DMS114 treated with DMSO at 0.1 percent for 48 hours (cell line): ENCODE results near the gene CABP5.
A peak's percentile ranks its signal among the peaks of the same experiment; 100 is the strongest.

Source experiments
- DNase-seq: peaks from one replicate; lab custom pipeline; 2025; ENCODE audit not compliant: unreplicated experiment; lab: John Stamatoyannopoulos, UW

The CABP5 gene

DNA sequence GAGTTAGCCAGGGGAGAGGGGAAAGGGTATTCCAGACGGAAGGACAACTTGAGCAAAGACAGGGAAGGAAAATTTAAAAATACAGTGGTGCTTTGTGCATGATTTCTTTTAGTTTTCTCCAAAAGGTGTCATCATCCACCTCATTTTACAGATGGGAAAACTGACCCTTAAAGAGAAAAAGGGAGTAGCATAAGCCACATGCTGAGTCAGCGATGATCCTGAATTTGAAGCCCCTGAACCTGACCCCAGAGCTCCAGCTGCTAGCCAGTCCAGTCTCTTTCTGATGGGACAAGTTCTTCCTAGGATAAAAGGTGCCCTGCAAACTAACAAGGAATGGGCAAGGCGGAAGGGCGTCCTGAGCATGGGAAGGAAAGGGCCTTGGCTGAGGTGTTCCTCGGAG lies 10.3 kb downstream of the CABP5 start:
- DNase-seq = no peak

DNA sequence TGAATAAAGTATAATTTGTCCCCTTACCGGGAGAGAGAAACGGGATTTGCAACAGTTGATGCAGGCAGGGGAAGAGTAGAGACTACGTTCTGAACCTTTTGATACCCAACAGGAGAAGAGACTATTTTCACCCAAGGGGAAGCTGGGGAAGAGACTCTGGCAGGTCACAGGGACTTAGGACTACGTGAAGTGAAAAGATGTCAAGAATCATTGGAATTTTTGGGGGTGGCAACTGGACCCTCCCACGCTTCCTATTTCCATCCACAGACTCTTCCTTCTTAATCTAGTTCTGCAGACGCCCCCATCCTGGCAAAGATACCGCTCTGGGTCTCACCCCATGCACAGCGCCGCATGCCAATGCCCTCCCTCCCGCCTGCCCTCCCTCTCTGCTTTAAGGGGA lies 13.8 kb downstream of the CABP5 start:
- DNase-seq = no peak

DNA sequence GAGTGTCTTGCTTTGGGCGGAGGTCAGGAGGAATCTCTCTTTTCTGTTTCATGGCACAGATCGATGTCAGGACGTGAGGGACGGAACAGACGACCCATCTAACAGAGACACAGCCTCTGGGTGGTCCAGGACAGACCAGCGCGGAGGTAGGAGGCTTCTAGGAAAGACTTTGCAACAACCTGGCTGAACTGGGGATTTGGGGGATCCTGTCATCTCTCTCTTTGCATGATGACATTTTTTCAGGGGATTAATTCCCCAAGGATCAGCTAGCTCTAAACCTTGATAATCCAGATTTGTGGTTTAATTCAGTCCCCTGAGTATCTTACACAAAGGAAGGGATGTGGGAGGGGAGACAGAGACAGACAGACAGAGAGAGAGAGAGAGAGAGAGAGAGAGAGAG lies 14.4 kb downstream of the CABP5 start:
- DNase-seq = no peak

DNA sequence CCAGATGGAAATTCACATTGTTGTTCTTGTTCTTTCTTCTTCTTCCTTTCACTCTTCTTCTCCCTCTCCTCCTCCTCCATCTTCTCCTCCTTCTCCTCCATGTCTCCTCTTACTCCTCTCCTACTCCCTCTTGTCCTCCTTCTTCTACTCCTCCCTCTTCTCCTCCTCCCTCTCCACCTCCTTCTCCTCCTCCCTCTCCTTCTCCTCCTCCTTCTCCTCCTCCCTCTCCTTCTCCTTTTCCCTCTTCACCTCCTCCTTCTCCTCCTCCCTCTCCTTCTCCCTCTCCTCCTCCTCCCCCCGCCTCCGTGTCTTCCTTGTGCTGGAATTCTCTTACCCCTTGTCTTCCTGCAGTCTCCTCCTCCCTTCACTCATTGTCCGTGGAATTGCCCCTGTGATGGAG lies 18.4 kb downstream of the CABP5 start:
- DNase-seq = no peak

DNA sequence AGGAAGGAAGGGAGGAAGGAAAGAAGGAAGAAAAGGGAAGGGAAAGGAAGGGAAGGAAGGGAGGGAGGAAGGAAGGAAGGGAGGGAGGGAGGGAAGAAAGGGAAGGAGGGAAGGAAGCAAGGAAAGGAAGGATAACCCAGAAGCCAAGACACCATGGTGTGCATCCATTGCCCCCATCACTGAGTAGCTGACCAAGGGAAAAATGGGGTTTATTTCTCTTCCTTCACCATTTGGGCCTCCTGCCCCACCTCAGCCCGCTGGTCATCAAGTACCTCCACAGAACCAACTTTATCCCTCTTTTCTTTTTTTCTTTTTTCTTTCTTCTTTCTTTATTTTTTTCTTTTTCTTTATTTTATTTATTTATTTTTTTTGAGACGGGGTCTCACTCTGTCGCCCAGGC lies 20.4 kb downstream of the CABP5 start:
- no peak for DNase-seq

DNA sequence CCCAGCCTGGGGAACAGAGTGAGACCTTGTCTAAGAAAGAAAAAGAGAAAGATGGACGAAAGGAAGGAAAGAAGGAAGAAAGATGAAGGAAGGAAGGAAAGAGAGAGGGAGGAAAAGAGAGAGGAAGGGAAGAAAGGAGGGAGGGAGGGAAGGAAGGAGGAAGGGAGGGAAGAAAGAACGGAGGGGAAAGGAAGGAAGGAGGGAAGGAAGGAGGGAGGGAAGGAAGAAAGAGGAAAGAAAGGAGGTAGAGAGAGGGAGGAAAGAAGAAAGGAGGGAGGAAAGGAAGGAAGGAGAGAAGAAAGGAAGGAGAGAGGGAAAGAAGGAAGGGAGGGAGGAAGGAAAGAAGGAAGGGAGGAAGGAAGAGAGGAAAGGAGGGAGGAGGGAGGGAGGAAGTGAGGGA lies 20.9 kb downstream of the CABP5 start:
- no peak for DNase-seq

DNA sequence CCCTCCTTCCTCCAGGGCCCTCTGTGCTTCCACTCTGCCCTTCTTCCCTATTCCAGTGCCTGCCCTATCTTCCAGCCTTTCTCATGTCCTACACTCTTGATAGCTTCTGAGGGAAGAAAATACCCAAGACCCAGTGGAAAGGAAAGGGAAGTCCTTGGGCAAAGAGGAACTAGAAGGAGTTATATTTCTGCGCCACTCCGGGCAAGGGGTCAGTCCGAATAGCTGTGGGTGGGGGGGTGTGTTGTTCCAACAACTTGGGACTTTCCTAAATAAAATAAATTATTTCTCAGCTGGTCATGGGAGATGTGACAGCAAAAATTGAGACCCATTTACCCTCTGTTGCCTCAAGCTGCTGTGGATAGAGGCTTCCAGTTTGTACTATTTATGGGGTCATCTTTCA lies 23.2 kb downstream of the CABP5 start:
- no peak for DNase-seq

DNA sequence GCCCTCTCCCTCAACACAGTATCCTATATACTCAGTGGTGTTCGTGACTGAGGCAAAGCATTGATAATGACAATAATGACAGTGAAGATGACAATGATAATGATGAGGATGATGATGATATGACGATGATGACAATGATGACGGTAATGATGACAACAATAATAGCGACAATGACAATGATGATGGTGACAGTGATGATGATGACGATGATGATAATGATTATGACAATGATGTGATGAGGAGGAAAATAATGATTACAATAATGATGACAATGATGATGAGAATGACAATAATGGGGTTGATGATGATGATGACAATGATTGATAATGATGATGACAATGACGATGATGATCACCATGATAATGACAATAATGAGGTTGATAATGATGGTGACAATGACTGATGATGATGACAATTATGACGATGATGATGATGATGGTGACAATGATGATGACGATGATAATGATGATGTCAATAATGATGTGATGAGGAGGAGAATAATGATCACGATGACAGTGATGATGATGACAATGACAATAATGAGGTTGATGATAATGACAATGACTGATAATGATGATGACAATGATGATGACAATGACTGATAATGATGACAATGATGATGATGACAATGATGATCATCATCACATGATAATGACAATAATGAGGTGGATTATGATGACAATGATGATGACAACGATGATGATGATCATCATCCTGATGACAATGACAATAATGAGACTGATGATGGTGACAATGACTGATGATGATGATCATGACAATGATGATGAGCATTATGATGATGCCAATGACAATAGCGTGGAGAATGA lies 32.7 kb downstream of the CABP5 start:
- DNase-seq = no peak

DNA sequence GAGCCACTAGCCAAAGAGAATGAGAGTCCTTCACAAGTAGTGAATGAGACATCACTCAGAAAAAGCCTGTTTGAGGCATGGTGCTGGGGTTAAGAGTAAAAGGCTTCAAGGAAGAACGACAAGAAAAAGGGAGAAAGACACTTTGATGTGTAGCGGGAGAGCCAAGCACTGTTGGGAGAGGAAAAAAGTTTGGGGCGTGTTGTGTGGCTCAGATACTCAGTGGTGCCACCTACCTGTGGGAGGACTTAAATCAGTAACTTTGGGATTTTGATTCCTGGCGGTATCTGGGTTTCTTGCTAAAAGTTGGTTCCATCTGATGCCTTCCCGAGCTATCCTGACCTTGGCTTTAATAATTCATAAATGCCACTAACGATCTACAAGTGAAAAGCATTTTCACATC lies 37.1 kb downstream of the CABP5 start:
- DNase-seq = no peak

DNA sequence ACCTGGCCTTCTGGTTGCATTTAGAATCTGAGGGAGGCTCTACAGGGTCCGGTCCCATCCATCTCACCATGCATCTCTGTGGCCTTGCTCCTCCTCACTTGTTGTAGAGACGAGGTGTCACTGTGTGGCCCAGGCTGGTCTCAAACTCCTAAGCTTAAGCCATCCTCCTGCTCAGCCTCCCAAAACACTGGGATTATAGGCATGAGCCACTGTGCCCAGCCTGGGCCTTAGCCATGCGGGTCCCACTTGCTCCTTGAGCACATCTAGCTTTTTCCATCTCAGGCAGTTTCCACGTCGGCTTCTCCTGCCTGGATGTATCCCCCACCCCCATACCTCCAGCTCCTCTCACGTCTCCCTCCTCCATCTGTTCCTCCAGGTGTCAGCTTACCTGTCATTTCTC lies 39.6 kb downstream of the CABP5 start:
- DNase-seq = no peak

DNA sequence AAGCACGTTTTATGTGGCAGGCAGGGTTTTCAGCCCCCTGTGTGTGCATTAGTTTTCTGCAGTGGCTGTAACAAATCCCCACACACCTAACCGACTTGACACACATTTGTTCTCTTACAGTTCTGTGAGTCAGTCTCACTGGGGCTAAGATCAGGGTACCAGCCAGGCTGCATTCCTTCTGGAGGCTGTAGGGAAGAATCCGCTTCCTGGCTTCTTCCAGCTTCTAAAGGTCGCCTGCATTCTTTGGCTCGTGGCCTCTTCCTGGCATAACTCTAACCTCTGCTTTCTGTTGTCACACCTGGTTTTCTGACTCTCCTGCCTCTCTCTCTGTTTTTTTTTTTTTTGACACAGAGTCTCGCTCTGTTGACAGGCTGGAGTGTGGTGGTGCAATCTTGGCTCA lies 43.0 kb downstream of the CABP5 start:
- no peak for DNase-seq

DNA sequence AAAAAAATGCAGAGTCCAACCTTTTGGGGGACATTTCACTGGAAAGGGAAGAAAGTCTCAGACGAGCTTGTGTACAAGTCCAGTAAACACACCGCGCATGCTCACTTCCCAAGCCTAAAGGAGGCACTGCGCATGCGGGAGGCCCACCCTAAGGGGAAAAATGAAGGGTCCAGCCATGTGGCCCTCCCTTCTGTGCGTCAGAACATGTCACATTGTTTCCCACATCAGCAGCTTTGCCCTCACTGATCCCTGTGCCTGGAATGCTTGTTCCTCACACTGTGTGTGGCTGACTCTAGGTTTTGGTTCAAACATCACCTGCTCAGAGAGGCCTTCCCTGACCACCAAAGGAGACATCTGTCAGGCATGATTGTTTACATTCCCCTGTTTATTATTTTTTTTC lies 45.1 kb downstream of the CABP5 start:
- peak; percentile 48 for DNase-seq

DNA sequence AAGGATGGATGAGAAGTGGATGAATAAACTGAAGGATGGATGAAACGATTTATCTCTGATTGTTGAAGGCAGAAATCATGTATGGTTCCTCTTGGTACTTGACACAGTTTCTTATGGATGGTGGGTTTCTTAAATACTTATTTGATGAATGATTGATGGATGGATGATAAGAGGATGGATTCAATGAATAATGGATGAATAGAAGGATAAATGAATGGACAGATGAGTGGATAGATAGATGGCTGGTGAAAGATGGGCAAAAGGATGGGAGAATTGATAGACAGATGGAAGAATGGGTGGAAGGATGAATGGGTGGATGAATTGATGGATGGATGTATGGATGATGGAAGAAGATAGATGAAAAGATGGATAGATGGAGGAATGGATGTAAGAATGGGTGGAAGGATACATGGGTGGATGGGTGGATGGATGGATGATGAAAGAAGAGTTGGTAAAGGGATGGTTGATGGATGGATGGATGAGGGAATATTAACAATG lies 47.6 kb downstream of the CABP5 start:
- no peak for DNase-seq

DNA sequence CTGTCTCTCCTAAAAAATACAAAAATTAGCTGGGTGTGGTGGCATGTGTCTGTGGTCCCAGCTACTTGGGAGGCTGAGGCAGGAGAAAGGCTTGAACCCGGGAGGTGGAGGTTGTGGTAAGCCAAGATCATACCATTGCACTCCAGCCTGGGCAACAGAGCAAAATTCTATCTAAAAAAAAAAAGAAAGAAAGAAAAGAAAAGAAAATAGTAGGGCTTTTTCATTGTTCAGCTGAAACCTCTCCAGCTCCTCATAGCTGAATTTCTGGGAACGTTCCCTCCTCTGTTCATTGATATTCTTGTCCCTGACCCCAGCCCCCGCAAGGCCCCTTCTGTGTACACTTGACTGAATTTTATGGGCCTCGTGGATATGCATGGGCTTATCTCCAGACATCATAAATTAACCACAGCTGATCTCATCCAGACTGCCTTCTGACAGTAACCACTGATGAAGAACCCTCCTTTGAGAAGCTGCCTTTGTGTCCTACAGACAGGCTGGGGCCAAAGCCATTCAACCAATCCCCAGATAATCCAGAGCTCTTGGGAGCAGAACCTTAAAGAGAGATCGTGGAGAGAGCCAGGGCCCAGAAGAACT lies 49.6 kb downstream of the CABP5 start, which contains the start of gene ELSPBP1:
TSS of gene ELSPBP1 (plus strand) at position 424 of the 594 bp plus-strand sequence. CDS start 14,036 bp downstream, outside the sequence.
- no peak for DNase-seq

DNA sequence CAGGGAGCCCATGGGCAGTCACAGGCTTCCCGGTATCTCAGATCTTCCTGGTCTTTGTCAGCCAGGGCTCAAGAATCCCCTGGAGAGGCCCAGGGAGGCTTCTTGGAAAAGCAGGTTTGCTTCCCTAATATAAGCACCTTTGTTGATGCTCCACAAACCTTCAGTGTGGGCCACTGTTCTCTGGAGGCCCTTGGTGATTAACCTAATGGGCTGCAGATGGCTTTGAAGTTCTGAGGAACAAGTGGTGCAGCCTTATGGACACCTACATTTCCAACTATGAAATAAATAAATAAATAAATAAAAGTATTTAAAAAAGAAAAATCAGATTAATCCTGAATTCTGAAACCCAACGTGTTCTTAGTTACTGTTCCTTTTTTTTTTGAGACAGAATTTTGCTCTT lies 51.8 kb downstream of the CABP5 start, which contains the start of gene BSPH1:
TSS of gene BSPH1 (minus strand) at position 101 of the 400 bp plus-strand sequence. CDS start at position 12, 89 bp downstream.
- DNase-seq = no peak

DNA sequence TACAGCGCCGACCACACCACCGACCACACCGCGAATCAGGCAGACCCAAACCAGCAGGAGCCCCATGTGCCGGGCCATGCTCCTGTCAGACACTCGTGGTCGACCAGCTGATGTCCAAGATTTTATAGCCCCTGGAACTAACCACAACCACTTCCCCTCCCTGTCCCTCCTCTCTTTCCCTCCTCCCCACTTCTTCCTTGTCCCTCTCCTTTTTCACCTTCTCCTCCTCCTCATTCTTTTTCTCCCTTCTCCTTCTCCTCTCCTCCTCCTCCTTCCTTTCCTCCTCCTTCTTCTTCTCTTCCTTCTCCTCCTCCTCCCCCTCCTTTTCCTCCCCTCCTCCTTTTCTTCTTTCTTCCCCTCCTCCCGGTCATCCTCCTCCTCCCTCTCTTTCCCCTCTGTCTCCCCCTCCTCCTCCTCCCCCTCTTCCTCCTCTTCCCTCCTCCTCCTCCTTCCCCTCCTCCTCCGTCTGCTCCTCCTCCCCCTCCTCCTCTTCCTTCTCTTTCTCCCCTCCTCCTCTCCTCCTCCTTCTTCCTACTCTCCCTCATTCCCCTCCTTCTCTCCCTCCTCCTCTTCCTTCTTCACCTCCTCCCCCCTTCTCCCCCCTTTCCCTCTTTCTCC lies 52.6 kb downstream of the CABP5 start:
- DNase-seq = no peak
